ENCODE data around the gene CR1L.
"Not testable (repeated sequence)": the region's sequence is repeated elsewhere in the genome, so short reads cannot be mapped to it uniquely, and the experiment has no call there.

Gene CR1L

GRCh38 chr1:207646944-207647579 lies 2.1 kb downstream of the CR1L start:
- no peak for DNase-seq

GRCh38 chr1:207647671-207648333 lies 2.9 kb downstream of the CR1L start:
- no peak for DNase-seq

DNA sequence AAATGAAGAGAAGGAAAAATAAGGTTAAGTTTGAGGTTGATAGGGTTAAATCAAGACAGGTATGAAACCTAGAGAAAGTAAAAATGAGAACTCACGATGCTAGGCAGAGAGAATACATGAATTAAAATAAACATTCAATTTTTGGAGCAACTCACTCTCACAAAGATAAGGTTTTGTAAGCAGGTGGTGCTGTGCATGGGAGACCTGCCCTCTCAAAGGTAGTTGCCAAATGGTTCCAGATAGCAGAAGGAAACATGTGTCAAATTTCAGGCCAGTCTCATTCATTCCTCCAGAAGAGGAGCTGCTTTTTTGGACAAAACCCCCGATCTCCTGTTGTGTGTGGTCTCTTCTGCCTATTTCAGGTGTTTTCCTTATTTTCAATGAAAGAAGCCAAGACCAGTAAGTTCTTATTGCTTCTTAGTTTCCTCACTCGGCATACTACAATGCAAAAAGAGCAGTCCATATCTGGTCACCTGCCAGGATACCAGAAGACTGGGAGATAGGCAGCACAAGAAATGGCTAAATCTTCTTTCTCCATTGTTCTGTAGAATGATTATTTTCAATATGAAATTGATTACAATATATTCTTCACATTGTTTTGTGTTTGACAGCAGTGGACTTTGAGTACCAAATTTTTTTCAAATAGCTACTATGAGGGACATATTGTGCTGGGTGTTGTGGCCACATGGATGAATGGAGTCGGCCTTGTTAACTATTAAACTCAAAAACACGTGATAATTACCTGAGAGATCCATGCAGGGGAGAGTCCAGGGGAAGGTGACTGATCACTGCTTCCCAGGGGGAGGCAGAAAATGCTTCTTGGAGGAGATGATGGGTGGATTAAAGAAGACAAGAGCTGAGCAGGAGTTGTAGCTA lies 3.6 kb downstream of the CR1L start:
- DNase-seq: no peak

DNA sequence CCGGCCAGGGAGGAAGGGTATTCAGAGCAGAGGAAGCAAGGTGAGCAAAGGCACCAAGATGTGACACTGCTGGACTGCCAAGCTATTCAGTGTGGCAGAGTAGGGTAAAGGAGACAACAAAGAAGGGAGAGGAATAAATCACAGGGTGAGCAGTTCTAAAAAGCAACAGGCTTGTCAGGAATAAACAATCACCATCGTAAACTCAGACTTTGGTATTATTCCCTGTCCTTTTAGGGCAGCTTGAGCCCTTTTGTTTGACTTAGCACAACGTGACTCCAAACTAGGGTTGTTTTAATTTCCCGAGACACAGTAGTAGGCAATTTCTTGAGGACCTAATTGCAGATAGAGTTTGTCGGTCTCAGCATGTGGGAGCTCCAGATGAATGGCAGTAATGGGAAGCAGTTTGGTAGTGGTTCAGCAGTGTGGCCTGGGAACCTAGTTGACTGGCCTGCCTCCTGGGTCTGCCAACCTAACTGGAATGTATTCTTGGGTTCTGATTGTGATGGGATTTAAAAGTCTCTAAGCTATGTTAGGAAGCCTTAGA lies 4.3 kb downstream of the CR1L start:
- no peak for DNase-seq

DNA sequence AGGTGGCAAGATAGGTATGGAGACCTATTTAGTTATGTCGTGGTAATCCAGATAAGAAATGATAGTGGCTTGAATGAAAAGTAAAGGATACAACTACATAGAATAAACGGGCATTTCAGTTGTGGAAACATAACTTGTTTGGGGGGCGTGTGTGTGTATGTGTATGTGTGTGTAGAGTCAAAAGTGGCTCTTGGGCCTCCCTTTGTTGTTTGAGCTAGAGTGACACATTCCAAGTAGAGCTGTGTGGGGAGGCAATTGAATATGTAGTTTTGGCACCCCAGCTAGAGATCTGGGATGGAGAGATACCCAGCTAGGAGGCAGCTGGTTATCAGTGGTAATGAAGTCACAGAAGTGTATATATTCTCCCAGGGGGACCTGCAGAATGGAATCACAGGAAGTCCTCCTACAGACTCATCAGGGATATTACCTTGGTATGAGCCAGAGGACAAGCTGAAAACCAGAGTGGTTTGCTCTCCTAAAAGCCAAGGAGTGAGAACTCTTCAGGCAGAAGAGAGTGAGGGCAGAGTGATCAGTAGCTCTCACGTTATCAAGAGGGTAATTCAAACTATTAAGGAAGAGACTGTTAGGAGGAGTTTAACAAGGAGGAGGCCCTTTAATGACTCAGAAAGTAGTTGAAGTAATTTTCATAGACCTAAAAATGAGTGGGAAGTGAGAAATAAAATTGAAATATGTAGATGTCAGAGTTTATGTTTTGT lies 5.1 kb downstream of the CR1L start:
- no peak for DNase-seq

DNA sequence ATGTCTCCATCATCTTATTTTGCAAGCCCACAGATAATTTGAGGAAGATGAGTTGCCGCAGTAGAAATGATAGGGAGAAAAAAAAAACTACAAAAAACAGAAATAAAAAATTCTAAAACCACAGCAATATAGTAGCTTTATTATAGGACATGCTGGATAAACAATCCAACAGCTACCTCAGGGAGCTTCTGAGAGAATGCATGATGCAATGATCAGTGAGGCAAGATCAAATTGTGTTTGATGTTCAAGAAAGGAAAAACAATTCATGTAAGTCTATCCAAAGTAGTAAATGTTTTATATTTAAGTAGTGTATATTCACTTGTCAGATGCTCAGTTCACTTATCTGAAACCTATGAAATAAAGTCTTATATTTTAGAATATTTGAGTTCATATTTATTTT lies 6.7 kb downstream of the CR1L start:
- DNase-seq: no peak

- no peak for DNase-seq
Measured at GRCh38 chr1:207654320-207654719, 9.4 kb downstream of the CR1L start.

GRCh38 chr1:207658408-207658807 lies 13.5 kb downstream of the CR1L start:
- DNase-seq: no peak

DNA sequence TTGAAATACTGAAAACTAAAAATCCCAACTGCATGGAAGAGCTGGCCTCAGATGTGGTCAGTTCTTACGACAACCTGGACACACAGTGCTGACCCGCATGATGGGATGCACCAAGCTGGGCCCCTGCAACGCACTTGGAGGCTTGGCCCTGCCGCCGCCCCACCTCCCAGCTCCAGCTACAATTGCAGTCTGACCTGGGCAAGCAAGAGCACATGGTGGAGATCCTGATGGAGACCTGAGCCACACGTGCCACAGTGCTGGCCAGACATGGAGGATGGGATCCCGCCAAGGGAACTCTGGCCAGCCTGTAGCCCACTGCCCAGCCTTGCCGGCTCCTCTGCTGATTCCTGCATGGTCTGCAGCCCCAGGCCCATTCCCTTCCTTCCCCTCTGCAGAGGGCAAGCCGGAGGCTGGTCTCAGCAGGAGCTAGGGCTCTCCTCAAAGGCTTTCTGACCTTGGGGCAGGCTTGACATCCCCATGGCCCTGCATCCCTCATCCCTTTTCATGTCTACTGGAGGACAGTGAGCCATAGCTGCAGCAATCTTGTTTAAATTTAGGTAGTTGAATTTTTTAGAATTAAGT lies 14.1 kb downstream of the CR1L start:
- DNase-seq: no peak

DNA sequence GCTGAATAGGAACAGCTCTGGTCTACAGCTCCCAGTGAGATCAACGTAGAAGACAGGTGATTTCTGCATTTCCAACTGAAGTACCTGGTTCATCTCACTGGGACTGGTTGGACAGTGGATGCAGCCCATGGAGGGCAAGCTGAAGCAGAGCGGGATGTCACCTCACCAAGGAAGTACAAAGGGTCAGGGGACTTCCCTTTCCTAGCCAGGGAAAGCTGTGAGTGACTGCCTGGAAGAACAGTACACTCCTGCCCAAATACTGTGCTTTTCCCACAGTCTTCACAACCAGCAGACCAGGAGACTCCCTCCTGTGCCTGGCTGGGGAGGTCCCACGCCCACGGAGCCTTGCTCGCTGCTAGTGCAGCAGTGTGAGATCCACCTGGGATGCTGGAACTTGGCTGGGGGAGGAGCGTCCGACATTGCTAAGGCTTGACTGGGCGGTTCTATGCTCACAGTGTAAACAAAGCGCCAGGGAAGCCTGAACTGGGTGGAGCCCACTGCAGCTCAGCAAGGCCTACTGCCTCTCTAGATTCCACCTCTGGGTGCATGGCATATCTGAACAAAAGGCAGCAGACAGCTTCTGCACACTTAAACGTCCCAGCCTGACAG lies 14.7 kb downstream of the CR1L start:
- DNase-seq: no peak

GRCh38 chr1:207661420-207661819 lies 16.5 kb downstream of the CR1L start:
- not testable (repeated sequence) for DNase-seq

DNA sequence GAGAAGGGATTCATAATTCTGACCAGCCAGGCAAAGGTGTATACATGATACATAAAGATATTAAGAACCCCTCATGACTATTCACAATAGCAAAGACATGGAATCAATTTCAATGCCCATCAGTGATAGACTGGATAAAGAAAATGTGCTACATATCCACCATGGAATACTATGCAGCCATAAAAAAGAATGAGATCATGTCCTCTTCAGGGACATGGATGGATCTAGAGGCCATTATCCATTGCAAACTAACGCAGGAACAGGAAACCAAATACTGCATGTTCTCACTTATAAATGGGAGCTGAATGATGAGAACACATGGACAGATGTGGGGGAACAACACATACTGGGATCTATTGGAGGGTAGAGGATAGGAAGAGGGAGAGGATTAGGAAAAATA lies 21.4 kb downstream of the CR1L start:
- DNase-seq: no peak

- DNase-seq: no peak
Measured at GRCh38 chr1:207669528-207670009, 24.6 kb downstream of the CR1L start.

DNA sequence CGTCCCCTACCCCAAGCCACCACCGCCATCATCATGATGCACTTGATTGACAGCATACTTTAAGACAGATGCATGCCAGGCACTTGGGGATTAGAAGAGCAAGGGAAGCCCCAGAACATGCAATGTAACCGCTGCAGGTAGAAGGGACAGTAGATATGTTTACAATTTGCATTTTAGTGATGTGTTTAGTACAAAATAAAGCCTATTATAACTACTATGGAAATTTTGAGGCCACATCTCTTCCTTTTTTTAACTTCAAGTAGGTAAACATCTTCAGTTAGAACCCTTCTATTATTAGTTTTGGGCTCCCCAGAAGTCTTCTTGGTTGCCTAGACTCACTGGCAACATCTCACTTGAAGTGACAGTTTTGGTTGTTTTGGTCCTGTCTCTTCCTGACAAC lies 25.3 kb downstream of the CR1L start:
- DNase-seq: no peak

GRCh38 chr1:207670997-207671396 lies 26.1 kb downstream of the CR1L start:
- no peak for DNase-seq

DNA sequence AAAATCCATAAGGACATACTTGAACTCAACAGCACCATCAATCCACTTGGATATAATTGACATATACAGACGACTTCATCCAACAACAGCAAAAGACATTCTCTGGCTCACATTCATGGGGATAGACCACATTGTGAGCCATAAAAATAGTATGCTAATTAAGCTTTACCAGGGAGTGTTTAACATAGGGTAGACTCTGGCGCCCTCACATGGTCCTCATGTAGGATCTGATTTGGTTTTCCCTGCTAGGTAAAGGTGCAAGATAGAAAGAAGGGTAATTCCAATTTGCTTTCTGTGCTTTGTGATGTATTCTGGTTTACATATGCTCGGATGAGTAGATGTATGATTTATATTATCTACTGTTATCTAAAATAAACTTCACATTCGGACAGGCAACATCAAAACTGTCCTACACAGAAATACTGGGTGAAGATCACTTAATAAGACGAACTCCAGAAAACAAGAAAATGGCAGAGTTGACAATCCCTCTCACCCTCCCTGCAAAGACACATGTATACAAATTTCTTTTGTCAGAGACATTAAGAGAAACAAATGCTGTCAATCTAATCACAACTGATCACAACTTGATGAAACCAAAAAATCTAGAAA lies 27.7 kb downstream of the CR1L start:
- no peak for DNase-seq

DNA sequence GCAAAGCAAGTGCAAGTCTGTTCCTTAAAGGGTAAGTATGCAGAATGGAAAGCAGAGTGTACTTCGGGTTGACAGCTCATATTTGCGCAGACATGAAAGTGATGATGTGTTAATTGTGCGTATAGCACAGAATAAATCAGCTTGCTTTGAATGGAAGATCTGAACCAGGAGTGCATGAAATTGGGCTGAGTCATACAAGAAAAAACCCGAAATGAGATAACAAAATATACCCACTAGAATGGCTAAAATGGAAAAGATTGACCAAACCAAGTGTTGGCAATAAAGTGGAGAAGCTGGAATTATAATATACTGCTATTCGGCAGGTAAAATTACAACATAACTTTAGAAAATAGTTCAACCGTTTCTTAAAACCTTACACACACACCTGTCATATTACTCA lies 28.5 kb downstream of the CR1L start:
- DNase-seq: no peak

DNA sequence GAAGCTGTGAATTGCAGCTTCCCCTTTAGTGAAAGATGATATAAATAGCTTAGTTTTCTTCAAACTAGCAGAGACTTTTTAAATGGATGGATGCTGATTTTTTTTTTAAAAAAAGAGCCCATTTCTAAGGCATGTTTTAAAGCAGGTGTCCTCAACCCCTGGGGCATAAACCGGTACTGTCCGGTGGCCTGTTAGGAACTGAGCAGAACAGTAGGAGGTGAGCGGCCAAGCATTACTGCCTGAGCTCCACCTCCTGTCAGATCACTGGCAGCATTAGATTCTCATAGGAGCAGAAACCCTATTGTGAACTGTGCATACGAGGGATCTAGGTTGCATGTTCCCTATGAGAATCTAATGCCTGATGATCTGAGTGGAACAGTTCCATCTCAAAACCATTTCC lies 31.2 kb downstream of the CR1L start:
- no peak for DNase-seq

GRCh38 chr1:207680590-207681388 lies 35.9 kb downstream of the CR1L start:
- not testable (repeated sequence) for DNase-seq

- not testable (repeated sequence) for DNase-seq
Measured at GRCh38 chr1:207682872-207683434, 38.0 kb downstream of the CR1L start.
